ENCODE results near the gene COL27A1.

COL27A1 gene

DNA sequence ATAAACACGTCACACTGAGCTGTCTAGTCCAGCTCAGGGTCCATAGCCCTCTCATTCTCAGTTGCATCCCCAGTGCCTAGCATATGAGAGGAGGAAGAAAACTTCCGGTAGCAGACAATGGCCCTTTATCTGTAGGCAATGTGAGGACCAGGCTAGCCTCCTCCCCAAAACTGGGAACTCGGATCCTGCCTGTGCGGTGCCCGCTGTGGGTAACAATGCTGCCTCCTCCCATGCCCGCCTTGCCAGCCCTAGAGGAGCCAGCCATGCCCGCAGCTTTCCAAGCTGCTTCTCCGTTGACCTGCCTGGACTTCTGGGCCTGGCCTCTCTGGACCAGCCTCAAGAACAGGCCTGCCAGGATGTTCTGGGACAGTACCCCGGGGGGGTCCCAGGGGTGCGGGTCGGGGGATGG lies 93.0 kb downstream of the COL27A1 start:
- DNase-seq (ENCODE audit: low read depth): no peak

DNA sequence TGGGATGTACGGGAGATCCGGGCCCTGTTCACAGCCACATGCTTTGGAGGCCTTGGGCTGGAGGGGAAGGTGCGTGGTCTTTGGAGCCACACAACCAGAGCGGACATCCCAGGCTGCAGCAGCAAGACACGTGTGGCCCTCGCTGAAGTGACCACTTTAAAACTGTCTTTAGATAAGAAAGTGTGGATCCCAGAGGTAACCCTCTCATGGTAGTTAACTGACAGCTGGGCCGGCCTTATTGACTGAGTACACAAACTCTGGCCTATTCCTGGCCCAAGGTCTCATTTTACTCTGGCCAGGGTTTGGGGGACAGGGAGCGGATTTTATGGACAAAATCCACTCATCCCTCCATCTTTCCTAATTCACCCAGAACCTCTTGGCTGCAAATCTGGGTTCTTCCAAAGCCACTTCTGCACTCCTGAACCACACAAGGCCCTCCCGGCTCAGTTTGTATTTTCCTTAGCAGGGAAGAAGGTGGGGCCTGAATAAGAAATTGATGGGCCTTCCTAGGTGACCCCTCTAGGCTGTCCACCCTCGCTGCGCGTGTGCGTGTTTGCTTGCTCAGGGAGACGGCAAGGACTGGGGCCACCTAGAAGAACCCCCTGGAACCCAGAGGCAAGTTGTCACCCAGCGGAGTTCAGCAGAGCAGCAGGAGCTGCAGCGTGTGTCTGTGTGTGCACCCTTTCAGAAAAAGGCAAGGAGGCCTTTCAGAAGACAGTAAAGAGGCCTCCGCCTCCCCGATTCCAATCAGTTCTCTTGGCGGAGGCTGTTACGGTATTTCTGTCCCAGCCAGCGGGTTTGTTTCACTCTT lies 94.3 kb downstream of the COL27A1 start:
- DNase-seq (ENCODE audit: low read depth): no peak

DNA sequence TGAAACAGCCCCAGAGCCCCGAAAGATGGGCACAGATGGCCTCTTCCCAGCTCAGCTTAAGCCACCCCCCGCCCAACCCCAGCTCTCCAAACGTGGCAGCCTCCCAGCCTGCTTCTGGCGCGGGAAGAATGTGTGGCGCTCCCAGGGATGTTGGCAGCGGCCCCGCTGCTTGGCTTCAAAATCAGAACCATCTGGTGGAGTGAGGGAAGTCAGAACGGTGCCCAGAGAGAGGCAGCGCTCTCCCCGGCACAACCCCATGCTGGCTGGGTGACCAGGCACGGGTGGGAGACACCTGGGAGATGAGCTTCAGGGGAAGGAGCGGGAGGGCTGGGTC lies 94.9 kb downstream of the COL27A1 start:
- no peak for DNase-seq (ENCODE audit: low read depth)

DNA sequence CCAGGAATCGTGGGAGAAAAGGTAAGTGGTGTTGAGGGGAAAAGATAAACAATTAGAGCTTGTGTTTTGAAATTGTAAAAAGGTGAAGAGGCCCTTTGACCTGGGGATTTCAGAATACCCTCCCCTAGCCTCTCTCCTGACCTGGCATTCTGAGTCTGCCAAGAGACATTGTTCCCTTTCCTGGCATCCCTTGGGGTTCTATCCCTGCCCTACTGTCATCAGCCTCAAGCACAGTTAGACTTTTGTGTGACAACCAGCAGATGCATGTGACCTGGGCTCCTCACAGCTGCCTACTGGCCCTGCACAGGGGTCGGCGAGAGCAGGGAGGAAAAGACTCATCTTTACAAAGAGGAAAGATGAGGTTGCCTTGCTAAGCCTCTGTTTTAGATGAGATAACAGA lies 95.3 kb downstream of the COL27A1 start:
- no peak for DNase-seq (ENCODE audit: low read depth)

DNA sequence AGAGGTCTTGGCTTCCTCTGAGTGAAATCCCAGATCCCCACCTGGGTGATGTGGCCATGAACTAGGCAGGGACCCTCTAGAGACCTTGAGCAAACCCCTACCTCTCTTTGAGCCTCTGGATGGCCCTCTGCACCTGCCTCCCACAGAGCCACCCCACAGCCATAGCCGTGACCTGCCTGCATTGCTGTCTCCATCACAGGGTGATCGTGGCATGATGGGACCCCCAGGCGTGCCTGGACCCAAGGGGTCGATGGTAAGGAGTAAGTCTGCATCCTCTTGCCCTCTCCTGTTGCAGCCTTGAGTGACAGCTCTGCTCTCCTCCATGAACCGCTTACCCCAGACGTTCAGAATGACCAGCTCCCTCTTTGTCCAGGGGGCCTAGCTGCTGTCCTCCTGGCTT lies 97.1 kb downstream of the COL27A1 start:
- DNase-seq (ENCODE audit: low read depth): no peak

DNA sequence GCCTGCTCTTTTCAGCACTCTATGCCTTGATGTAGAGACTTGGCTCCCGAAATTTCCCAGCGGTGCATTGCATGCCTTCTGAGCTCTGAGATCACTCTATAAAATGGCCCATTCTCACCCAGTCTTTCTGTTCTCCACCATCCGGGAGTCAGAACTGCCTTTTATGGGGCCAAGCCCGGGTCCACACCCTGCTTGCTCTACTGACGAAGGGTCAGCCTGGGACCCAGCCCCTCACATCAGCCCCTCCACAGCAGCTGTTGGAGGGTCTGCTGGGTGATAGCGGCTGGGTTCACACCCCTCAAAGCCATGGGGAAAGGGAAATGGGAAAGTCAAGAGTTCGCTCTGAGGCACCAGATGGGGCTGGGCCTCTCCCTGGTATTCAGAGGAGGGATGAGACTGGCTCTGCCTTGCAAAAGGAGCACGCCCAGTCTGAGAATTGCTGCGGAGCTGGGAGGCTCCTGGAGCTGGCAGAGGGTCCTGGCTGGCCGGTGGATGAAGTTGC lies 101.5 kb downstream of the COL27A1 start:
- no peak for DNase-seq (ENCODE audit: low read depth)

DNA sequence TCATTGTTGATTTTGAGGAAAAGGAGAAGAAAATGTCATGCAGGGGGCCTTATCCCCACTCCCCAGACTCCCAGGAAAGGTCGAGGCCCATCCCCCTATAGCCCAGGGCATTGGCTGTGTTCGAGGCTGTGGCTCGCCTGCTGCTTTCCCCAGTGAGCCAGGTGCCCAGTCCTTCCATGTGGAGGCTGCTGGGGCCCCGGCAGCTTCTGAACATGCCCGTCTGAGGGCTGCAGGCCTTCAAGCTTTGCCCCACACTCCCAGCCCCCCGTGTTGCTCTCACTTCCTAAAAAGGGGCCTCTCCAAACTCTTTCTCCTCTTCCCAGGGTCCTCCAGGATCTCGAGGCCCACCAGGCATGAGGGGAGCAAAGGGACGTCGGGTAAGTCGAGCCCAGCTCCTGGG lies 102.9 kb downstream of the COL27A1 start:
- no peak for DNase-seq (ENCODE audit: low read depth)

DNA sequence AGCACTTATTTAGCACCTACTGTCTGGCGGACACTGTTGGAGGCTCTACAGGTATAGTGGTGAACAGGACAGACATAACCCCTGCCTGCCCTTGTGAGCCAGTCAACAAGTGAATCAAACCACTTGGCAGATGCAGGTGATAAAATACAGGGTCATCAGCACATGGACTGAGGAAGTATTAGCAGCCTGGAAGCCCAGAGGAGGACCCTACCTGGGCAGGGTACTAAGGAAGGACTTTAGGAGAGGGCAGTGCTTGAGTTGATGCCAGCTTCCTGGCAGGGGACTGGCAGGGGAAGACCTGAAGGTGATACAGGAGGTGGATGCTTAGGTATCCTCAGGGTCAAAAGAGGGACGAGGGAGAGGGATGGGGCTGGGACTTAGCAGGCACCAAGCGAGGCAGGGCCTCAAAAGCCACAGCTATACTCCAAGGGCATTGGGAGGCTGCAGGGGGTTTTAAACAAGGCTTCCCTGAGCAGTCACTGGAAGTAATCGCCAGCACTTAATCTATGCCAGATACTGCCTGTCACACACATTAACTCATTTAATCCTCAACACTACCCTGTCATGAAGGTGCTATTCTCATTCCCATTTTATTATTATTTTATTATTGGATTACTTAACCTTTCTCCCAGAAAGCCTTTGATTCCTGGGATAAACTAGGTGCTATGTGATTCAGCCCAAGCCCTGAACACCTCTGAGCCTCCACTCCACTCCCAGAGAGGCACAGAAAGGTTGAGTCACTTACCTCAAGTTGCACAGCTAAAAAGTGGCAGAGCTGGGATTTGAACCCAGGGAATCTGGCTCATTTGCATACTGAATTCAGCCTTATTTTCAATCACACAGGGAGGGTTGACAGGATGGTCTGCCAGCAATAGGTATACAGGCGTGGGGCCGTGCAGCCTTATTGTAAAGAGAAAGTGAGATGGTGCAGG lies 103.8 kb downstream of the COL27A1 start:
- DNase-seq (ENCODE audit: low read depth): no peak

DNA sequence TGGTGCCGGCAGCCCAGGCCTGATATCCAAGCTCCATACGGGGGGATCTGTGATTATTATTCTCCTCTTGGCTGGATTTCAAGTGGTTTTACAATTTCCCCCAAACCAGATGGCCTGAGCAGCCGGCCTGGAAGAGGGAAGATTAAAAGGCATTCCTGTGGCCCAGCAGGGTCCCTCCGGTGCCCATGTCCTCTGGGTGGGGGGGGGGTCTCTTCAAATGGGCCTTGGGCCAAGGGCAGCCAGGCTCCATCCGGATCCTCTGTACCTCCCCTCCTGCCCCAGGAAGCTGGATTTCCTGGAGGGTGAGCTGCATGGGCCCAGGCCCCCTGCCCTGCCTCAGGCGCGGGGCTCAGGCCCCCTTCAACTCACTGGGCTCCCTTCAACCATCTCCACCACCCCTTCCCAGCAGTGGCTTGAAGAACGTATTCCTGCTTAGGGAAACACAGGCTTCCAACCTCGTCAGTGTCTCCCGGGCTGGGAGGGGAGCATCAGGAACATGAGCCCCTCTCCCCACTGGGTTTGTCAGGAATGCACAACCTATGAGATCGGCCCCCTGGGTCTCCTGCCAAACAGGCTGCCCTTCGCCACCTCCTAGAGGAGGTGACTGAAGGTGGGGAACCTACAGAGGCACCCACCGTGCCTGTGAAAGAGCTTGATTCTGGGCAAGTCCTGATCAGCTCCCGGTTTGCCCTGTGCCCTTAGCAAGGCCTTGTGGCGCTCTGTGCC lies 104.6 kb downstream of the COL27A1 start:
- no peak for DNase-seq (ENCODE audit: low read depth)

DNA sequence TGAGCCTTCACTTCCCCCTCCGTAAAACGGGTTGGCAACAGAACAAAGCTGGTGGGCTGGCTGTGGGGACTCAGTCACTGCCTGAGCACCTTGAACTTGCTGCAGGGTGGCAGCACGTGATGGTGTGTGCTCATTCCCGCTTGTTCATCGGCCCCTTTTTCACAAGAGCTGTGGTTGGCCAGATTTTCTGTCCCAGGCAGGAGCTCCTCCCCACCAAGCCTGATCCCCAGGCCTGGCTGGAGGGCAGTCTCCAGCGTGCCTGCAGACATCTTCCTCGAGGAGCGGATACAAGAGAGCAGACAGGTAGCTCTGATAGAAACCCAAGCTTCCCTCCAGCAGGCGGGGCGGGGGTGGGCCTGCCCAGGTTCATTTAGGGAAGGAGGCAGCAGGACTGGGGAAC lies 105.7 kb downstream of the COL27A1 start:
- no peak for DNase-seq (ENCODE audit: low read depth)

DNA sequence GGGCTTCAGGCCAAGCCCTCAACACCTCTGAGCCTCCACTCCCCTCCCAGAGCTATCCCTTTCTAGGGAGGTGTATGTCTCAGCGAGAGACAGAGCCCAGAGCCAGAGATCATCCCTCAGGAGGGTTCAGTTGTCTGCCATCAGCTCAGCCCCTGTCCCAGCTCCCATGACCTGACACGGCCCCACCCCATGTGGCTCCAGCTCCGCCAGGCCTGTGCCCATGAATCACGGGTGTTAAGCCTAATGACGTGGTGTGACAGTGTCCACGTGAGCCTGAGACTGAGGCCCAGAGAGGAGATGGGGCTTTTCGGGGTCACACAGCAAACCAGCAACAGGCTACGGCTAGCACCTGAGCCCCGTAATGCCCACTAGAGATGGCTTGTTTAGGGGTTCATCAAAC lies 106.7 kb downstream of the COL27A1 start:
- DNase-seq (ENCODE audit: low read depth): no peak

DNA sequence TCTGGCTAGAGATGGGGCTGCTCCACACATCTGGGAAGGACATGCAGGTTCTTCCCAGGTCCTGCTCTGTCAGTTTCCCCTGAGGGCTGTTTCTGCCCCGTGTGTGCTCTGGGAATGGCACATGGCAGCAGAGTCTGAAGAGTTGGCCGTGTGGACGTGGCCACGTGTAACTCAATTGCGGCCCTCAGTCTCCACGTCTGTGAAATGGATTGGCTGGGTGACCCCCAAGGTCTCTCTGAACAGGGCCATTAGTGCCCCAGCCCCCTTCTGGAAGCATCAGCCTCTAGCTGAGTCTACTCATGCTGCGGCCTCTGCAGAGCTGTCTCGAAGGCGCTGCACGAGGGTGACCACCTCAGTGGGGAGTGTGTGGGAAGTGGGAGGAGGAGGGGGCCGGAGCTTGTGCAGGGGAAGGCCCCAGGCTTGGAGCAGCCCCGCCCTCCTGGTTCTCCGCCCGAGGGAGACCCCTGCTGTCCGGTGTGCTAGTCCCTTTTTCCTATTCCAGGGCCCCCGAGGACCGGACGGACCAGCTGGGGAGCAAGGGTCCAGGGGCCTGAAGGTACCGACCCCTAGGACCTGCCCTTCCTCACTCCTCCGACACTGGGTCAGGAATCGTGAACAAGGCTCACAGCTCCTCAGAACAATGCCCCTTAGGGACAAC lies 108.6 kb downstream of the COL27A1 start:
- DNase-seq (ENCODE audit: low read depth): no peak

DNA sequence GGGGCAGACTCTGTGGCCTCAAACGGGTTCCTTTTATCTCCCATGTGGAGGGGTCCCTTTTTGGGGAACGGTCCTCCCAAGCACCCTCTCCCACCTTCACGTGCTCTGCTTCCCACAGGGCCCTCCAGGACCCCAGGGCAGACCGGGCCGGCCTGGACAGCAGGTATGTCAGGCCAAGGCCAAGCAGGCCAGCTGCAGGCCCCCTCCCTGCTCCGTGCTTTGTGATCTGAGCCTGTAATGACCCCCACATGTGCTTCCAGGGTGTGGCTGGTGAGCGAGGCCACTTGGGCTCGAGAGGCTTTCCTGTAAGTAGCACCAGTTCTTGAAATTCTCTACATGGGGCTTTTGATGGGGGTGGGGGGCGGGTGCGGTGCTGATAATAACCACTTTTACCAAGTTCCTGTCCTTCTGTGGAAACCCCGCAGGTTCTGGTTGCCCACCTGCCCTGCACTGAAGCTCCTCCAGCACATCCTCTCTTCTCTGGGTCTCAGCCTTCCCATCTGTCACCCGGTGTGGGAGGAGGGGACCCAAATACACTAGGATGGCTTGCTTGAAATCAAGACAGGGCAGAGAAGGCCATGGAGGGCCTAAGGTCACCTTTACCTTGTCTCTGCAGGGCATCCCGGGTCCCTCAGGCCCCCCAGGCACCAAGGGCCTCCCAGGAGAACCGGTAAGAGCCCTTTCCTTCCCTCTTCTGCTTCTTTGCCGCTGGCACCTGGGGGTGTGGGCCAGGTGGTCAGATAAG lies 109.6 kb downstream of the COL27A1 start:
- DNase-seq (ENCODE audit: low read depth): no peak

DNA sequence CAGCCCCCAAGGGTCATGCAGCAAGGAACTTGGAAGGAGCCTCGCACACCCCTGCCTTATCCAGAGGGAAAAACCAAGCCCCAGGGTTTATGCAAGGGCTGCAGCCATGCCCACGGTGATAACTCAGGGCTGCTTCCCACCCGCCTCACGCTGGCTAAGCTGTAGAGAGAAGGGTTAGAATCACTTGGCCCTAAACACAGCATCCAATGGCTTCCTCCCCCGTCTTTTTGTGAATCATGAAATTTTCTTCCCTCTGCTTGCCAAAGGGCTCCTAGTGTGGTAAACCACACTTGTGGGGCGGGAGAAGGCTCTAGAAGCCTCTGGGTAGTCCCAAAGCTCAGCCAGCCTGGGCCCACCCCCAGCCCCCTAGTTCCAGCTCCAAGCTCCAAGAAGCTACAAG lies 111.6 kb downstream of the COL27A1 start:
- no peak for DNase-seq (ENCODE audit: low read depth)

DNA sequence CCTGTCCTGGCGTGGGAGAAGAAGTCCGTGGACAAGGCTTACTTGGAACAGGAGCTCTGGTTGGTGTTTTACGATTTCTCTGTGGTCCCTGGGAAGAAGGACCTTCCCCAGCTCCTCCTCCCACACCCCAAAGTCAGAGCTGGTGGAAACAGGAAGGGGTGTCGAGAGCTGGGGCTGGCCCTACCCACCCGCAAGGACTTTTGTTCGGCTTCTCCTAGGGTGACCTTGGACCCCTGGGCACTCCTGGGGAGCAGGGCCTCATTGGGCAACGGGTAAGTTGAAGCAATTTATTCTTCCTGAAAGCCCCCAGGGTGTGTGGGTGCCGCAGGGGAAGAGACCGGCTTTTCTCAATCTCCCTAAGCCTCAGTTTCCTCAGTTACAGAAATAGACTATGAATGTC lies 113.7 kb downstream of the COL27A1 start:
- no peak for DNase-seq (ENCODE audit: low read depth)

DNA sequence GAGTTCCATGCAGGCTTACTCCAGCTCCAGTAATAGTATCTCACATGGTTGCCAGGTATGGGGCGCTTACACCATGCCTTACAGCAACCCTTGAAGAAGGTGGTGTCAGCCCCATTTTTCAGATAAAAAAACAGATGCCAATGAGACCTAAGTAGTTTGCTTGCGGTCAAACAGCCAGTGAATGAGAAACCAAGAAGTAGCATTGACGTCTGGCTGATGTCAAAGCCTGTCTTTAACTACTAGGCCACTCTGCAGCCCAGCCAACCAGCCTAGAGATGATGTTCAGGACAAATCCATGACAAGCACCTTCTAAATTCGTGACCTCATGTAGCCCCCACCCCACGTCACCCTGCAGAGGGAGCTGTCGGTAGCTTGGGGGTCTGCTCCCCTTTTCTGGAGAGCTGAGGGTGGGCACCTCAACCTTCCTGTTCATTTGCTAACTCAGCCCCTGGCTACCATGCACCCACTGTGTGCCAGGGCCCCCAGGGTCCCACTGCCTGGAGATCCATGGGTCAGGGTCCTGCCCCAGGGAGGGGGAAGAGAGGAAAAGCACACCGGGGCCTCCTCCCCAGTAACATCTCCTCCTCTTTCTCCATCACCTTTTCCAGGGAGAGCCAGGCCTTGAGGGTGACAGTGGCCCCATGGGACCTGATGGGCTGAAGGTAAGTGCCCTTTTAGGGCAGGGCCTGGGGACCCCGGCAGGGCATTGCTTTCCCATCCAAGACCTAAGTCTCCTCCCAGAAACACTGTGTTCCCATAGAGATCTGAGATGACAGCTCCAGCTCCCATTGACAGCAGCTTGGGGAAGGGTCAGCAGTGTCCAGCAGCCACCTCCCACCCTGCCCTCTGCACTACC lies 115.0 kb downstream of the COL27A1 start:
- DNase-seq (ENCODE audit: low read depth): no peak

DNA sequence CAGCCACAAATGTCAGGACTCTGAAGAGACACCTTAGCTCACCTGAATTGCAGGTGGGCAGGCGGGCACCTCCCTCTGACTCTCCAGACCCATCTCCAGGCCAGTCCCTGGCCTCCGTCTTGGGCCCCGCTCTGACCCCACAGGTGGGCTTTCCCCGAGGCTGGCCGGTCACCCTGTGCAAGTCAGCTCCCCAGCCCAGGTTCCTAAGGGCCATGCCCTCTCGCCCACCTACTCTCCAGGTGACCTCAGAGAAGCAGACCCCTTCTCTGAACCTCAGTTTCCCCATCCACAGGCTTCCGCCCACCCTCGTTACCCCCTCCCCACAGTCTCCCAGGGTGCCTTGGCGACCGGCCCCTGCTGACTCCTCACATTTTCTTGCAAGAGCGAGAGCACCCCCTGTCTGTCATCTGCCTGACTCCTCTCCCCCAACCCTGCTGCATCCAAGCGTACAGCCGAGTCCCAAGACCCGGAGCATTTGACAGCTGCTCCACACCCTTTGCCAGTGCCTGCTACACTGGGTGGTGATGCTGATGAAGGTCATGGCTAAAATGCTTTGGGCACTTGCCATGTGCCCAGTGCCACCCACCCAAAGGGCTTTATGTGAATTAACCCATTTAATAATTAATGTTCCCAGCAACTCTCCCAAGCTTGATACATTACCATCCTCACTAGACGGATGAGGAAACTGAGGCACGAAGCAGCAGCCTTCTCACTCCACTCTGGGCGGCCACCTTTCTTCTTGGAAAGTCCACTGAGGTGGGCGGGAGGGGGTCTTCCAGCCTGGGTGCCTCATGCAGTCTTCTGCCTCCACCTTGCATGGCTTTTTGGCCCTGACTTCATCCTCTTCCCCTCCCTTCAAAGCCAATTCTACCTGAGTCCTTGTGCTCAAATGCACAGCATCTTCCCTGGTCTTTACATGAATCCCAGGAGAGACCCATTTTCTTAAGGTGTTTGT lies 116.5 kb downstream of the COL27A1 start:
- no peak for DNase-seq (ENCODE audit: low read depth)

DNA sequence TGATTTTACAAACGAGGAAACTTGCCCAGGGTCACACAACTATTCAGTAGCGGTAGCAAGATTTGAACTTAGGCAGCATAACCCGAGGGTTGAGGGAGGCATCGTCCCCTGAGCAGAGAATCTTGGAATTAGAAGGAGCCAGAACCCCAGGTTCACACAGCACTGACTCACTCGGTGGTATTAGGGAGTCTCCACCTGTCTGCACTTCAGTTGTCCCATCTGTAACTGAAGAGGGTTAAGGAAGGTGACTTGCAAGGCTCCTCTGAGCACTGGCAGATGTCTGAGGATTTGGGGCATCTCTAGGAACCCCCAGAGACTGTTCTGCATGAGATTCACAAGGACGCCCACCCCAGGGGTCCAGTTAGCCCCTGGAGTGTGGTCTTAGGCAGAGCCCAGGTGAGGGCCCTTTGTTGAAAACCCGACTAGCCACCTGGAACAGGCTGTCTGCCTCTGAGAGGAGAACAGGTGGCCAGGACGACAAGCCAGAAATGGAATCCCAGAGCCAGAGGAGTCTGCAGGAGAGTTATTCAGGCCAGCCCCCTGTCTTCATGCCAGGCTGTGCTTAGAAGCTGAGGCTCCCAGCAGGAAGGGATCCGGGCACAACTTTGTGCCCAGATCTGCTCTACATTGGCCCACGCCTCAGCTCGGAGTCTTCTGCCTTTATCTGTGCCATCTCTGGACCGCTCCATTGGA lies 117.5 kb downstream of the COL27A1 start:
- no peak for DNase-seq (ENCODE audit: low read depth)

Measured in stimulated activated CD4-positive, alpha-beta T cell treated with anti-CD3 and anti-CD28 coated beads, Interleukin-2, amount 100 ng/mL, for 4 hours (primary cell).